Mesenchymal stem cell (in vitro differentiated cells and primary cell): ENCODE data around the gene OTX1.
A peak's percentile ranks its signal among the peaks of the same experiment; 100 is the strongest.

Source experiments
- DNase-seq: peaks from one replicate; pipeline ENCODE4 v3.0.0-alpha.2; 2013
- H2AFZ ChIP-seq: one replicate; pipeline ENCODE4 v1.6.1; 2013; ENCODE audit warnings: low read depth, mild to moderate bottlenecking, control low read depth, inconsistent platforms, low read length, moderate library complexity
- H2AK5ac ChIP-seq: 2 replicates; pipeline ENCODE4 v1.6.1; 2013; ENCODE audit warnings: low read length, moderate library complexity, mild to moderate bottlenecking, inconsistent platforms; ENCODE audit not compliant: severe bottlenecking
- H2BK120ac ChIP-seq: one replicate; pipeline ENCODE4 v1.6.1; 2013; ENCODE audit warnings: low read depth, mild to moderate bottlenecking, inconsistent platforms, low read length, moderate library complexity
- H2BK12ac ChIP-seq, 2 experiments: one replicate each; pipeline ENCODE4 v1.6.1; 2013; ENCODE audit warnings: inconsistent platforms in 2 of 2, low read length in 2 of 2, mild to moderate bottlenecking in 2 of 2, moderate library complexity in 2 of 2, control low read depth in 1 of 2
- H2BK15ac ChIP-seq: one replicate; pipeline ENCODE4 v1.6.1; 2013; ENCODE audit warnings: mild to moderate bottlenecking, low read depth, inconsistent platforms; ENCODE audit not compliant: poor library complexity, severe bottlenecking
- H2BK5ac ChIP-seq: 2 replicates; pipeline ENCODE4 v1.6.1; 2013; ENCODE audit warnings: low read depth, mild to moderate bottlenecking, low read length, control low read depth, inconsistent platforms; ENCODE audit not compliant: poor library complexity, severe bottlenecking
- H3K14ac ChIP-seq, 2 experiments: one replicate each; pipeline ENCODE4 v1.6.1; 2013; ENCODE audit warnings: inconsistent platforms in 2 of 2, low read length in 2 of 2, control low read depth in 1 of 2, mild to moderate bottlenecking in 1 of 2, moderate library complexity in 1 of 2
- H3K18ac ChIP-seq, 2 experiments: one replicate each; pipeline ENCODE4 v1.6.1; 2013; ENCODE audit warnings: inconsistent platforms in 2 of 2, low read length in 2 of 2, control low read depth in 1 of 2, low read depth in 1 of 2, mild to moderate bottlenecking in 1 of 2
- H3K23ac ChIP-seq, 2 experiments: one replicate each; pipeline ENCODE4 v1.6.1; 2013; ENCODE audit warnings: inconsistent platforms in 2 of 2, low read length in 2 of 2, mild to moderate bottlenecking in 2 of 2, moderate library complexity in 2 of 2, control low read depth in 1 of 2
- H3K27ac ChIP-seq: 2 replicates; pipeline ENCODE4 v1.5.1; 2013; ENCODE audit warnings: mild to moderate bottlenecking, moderate library complexity, low read length, control low read depth, inconsistent platforms; ENCODE audit not compliant: poor library complexity, severe bottlenecking
- H3K27me3 ChIP-seq, 2 experiments: 2 replicates each; pipeline versions ENCODE4 v1.6.1 to v1.7.0; 2013; ENCODE audit warnings: low read length in 2 of 2, mild to moderate bottlenecking in 2 of 2, moderate library complexity in 2 of 2, control low read depth in 1 of 2, inconsistent platforms in 1 of 2; ENCODE audit not compliant: control insufficient read depth in 1 of 2, insufficient read depth in 1 of 2
- H3K36me3 ChIP-seq, 2 experiments: 2 replicates each; pipeline versions ENCODE4 v1.6.1 to v1.7.0; 2013; ENCODE audit warnings: low read length in 2 of 2, control low read depth in 1 of 2, inconsistent platforms in 1 of 2, low read depth in 1 of 2, mild to moderate bottlenecking in 1 of 2; ENCODE audit not compliant: insufficient read depth in 2 of 2, control insufficient read depth in 1 of 2
- H3K4ac ChIP-seq, 2 experiments: one replicate each; pipeline ENCODE4 v1.6.1; 2013; ENCODE audit warnings: inconsistent platforms in 2 of 2, low read length in 2 of 2, mild to moderate bottlenecking in 2 of 2, moderate library complexity in 2 of 2, control low read depth in 1 of 2, low read depth in 1 of 2
- H3K4me1 ChIP-seq: 2 replicates; pipeline ENCODE4 v1.6.1; 2013; ENCODE audit warnings: low read depth, low read length, control low read depth; ENCODE audit not compliant: control insufficient read depth, insufficient read depth
- H3K4me2 ChIP-seq: 2 replicates; pipeline ENCODE4 v1.6.1; 2013; ENCODE audit warnings: low read length, mild to moderate bottlenecking, inconsistent platforms; ENCODE audit not compliant: poor library complexity, severe bottlenecking
- H3K4me3 ChIP-seq, 2 experiments: 2 replicates each; pipeline versions ENCODE4 v1.5.1 to v1.7.0; 2013; ENCODE audit warnings: low read length in 2 of 2, mild to moderate bottlenecking in 2 of 2, control low read depth in 1 of 2, low read depth in 1 of 2; ENCODE audit not compliant: insufficient read depth in 1 of 2
- H3K79me1 ChIP-seq: replicated peaks from 2 replicates; pipeline ENCODE4 v1.6.1; 2013; ENCODE audit warnings: mild to moderate bottlenecking, control low read depth, low read length, inconsistent platforms; ENCODE audit not compliant: poor library complexity, severe bottlenecking
- H3K9ac ChIP-seq: 2 replicates; pipeline ENCODE4 v1.7.0; 2013; ENCODE audit warnings: mild to moderate bottlenecking, low read length, moderate library complexity
- H3K9me3 ChIP-seq: 2 replicates; pipeline ENCODE4 v1.7.0; 2013; ENCODE audit warnings: mild to moderate bottlenecking, low read length; ENCODE audit not compliant: control insufficient read depth
- H4K8ac ChIP-seq: one replicate; pipeline ENCODE4 v1.6.1; 2013; ENCODE audit warnings: inconsistent platforms, mild to moderate bottlenecking, low read length, moderate library complexity
- H4K91ac ChIP-seq: one replicate; pipeline ENCODE4 v1.6.1; 2013; ENCODE audit warnings: mild to moderate bottlenecking, low read length, inconsistent platforms
- WGBS: methylation state at CpG from one replicate; pipeline ENCODE4 v1.1.7; 2013; ENCODE audit warnings: mixed read lengths; 5-methylcytosine and 5-hydroxymethylcytosine counted together

Gene OTX1

GRCh38 chr2:63053081-63053888 lies 2.7 kb downstream of the OTX1 start:
- Histone ChIP-seq H4K8ac (no peak overlapping the region), H3K23ac (no peak overlapping the region), H2AFZ (no peak overlapping the region), H3K9ac (no peak overlapping the region), H3K18ac (no peak overlapping the region), H2BK5ac (no peak overlapping the region), H2BK12ac (no peak overlapping the region), H3K9me3 (no peaks in the 10 kb centered on the region), H3K79me1 (no peaks in the 10 kb centered on the region), H3K14ac (no peak overlapping the region), H4K91ac (no peak overlapping the region), H2BK15ac (no peak overlapping the region), H3K4me3 (no peak overlapping the region), H3K4me2 (peak overlapping the region; percentile 10), H3K36me3 (no peaks in the 10 kb centered on the region), H2BK120ac (no peak overlapping the region), H2AK5ac (no peak overlapping the region), H3K27ac (no peak overlapping the region), H3K4ac (no peak overlapping the region), H3K27me3 (peaks cover 94 to 95% of the 10 kb centered on the region in 2 experiments), H3K4me1 (peaks cover 42% of the 10 kb centered on the region)
- peak; percentile 14 for DNase-seq
- WGBS = 6% methylated on average over 28 of the region's 34 CpGs

DNA sequence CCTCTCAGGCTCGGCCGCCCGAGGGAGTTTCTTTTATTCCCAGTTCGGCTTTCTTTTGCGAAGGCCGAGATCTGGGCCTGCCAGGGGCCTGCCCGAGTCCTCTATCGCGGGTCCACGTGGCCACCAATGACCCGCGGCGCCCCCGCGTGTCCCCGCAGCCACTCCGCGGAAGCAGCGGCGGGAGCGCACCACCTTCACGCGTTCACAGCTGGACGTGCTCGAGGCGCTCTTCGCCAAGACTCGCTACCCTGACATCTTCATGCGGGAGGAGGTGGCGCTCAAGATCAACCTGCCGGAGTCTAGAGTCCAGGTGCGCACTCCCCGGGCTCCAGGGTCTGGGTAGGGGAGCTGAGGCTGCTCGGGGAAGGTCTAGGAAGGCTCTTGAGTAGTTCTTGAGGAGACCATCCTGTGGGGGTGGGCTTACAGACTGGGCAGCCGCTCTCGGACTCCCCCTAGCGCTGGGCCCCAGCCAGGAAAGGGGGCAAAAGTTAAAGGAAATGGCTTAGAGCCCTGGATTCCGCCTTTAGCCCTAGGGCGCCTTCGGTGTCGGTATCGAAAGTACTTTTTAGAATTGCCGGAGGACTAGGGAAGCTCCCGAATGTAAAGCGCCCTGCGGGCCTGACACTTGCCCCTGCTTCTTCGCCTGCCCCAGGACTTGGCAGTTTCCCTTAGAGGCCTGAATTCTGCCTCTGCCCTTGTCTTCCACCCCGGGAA lies 3.4 kb downstream of the OTX1 start:
- Histone ChIP-seq H3K23ac (peak overlapping the region in 1 of 2 experiments; percentile 36), H3K4me1 (peaks cover 42% of the 10 kb centered on the region), H3K9ac (no peak overlapping the region), H3K27me3 (peaks cover 94 to 95% of the 10 kb centered on the region in 2 experiments), H3K79me1 (no peaks in the 10 kb centered on the region), H2BK12ac (no peak overlapping the region), H3K4me2 (peak overlapping the region; percentile 10), H3K9me3 (no peaks in the 10 kb centered on the region), H3K27ac (no peak overlapping the region), H2BK15ac (no peak overlapping the region), H3K14ac (no peak overlapping the region), H4K8ac (no peak overlapping the region), H2BK120ac (no peak overlapping the region), H3K36me3 (peaks cover 0 to 2% of the 10 kb centered on the region in 2 experiments), H3K4me3 (peak overlapping the region; percentile 14 to 37), H2AK5ac (no peak overlapping the region), H2BK5ac (no peak overlapping the region), H4K91ac (no peak overlapping the region), H2AFZ (no peak overlapping the region), H3K4ac (no peak overlapping the region), H3K18ac (no peak overlapping the region)
- 2% methylated on average over 48 of the region's 48 CpGs for WGBS
- peak; percentile 43 for DNase-seq

GRCh38 chr2:63054841-63055225 lies 4.2 kb downstream of the OTX1 start:
- WGBS = 14% methylated on average over 7 of the region's 7 CpGs
- no peak overlapping the region for H3K14ac ChIP-seq

More at GRCh38 chr2:63054841-63055225, 4.2 kb downstream of the OTX1 start:
- H3K27me3 ChIP-seq = peaks cover 92 to 95% of the 10 kb centered on the region in 2 experiments
- H4K91ac ChIP-seq = no peak overlapping the region
- no peak overlapping the region for H3K4ac ChIP-seq
- peak overlapping the region in 1 of 2 experiments; percentile 58 for H3K4me3 ChIP-seq
- H3K9me3 ChIP-seq = no peaks in the 10 kb centered on the region
- H4K8ac ChIP-seq = no peak overlapping the region
- H3K18ac ChIP-seq = no peak overlapping the region
- H3K9ac ChIP-seq = no peak overlapping the region
- H3K79me1 ChIP-seq = no peaks in the 10 kb centered on the region
- H3K4me1 ChIP-seq = peaks cover 46% of the 10 kb centered on the region
- no peak overlapping the region for H3K23ac ChIP-seq
- no peak overlapping the region for H2BK5ac ChIP-seq
- H2AFZ ChIP-seq = no peak overlapping the region
- no peak for DNase-seq
- H2BK12ac ChIP-seq = no peak overlapping the region
- no peak overlapping the region for H3K4me2 ChIP-seq
- H2BK15ac ChIP-seq = peak overlapping the region; percentile 54
- H2BK120ac ChIP-seq = no peak overlapping the region
- H2AK5ac ChIP-seq = no peak overlapping the region
- no peak overlapping the region for H3K27ac ChIP-seq
- peaks cover 0 to 2% of the 10 kb centered on the region in 2 experiments for H3K36me3 ChIP-seq
